Upper lobe of left lung (tissue), 4 donors: ENCODE data around the gene SLC25A45.
A peak's percentile ranks its signal among the peaks of the same experiment; 100 is the strongest.

Source experiments
- CTCF ChIP-seq, 6 experiments: fragments of 450-650 bp in 4 of 6; fragments of 200-600 bp in 2 of 6; sonication (generic) in 2 of 6; IDR thresholded peaks; one replicate each; pipeline ENCODE4 v1.5.1; 2016 to 2019; ENCODE audit warnings: antibody characterized with exemption in 6 of 6
- EP300 ChIP-seq, 4 donors: sonication (generic); formaldehyde crosslinking; IDR thresholded peaks; one replicate each; pipeline ENCODE4 v1.5.1; 2017; ENCODE audit warnings: antibody characterized with exemption in 4 of 4, control low read depth in 2 of 4
- POLR2A ChIP-seq, 4 donors: fragments of 450-650 bp; IDR thresholded peaks; one replicate each; pipeline ENCODE4 v1.5.1; 2016 to 2017; ENCODE audit warnings: antibody characterized with exemption in 4 of 4, mild to moderate bottlenecking in 2 of 4
- POLR2AphosphoS5 ChIP-seq, 2 donors: sonication (generic); formaldehyde crosslinking; IDR thresholded peaks; one replicate each; pipeline ENCODE4 v1.5.1; 2017; ENCODE audit warnings: antibody characterized with exemption in 2 of 2

- TF ChIP-seq CTCF (IDR thresholded peaks at IDR 0.05): no peak
- no peak for TF ChIP-seq POLR2A (IDR thresholded peaks at IDR 0.05)
- TF ChIP-seq POLR2AphosphoS5 (IDR thresholded peaks at IDR 0.05): peak in 1 of 2 donors; percentile 17
- TF ChIP-seq EP300 (IDR thresholded peaks at IDR 0.05): no peak
Measured at GRCh38 chr11:65389294-65389980, 7.0 kb upstream of the SLC25A45 start.
